Neuron (in vitro differentiated cells): ENCODE measurements around the gene ERLEC1.
"Not testable (repeated sequence)": the region's sequence is repeated elsewhere in the genome, so short reads cannot be mapped to it uniquely, and the experiment has no call there.

Experiments used
- H2AFZ ChIP-seq: one replicate; pipeline ENCODE4 v1.6.1; 2013; ENCODE audit warnings: low read depth, mild to moderate bottlenecking, inconsistent platforms, low read length, moderate library complexity
- H3K27me3 ChIP-seq: one replicate; pipeline ENCODE4 v1.6.1; 2013; ENCODE audit warnings: low read length; ENCODE audit not compliant: insufficient read depth
- H3K36me3 ChIP-seq: one replicate; pipeline ENCODE4 v1.6.1; 2013; ENCODE audit warnings: low read length; ENCODE audit not compliant: insufficient read depth
- H3K4me1 ChIP-seq: one replicate; pipeline ENCODE4 v1.6.1; 2013; ENCODE audit warnings: low read length; ENCODE audit not compliant: insufficient read depth
- H3K4me3 ChIP-seq: 2 replicates; pipeline ENCODE4 v1.5.1; 2013; ENCODE audit warnings: mild to moderate bottlenecking, low read length, moderate library complexity
- H3K9me3 ChIP-seq: one replicate; pipeline ENCODE4 v1.6.1; 2013; ENCODE audit warnings: low read length

ERLEC1 gene

DNA sequence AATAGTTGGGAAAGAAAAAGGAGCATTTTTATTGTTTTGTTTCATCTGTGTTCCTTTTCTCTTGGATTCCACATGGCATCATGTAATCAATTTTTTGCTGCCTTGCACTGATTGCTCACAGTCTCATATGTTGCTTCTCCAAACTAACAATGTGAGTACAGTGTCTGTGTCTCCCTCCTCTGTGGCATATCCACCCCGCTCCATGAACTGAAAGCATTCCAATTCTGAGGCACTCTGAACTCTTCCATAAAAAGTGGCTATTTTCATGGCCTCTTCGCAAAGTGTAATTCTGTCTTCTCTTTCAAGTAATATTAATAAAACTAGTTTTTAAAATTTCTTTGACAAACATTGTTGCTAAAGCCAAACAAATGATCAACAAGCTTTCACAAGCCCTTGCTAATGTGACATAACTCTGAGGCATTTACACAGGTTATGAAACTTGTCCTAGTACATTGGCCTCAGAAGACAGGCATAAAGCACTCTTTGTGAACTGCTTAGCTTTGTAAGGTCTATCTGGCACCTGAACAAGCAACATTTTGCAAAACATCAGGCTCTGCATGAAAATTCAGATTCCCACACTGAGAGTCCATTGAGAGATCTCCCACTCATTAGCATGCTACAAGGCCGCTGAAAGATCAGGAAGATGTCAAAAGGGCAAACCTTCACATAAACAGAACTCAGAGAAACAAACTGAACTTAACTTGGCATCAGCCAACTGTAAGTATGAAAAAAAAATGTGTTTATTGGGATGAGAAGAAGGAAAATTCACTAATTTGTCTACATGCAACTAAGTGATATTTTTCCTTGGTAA is 39.9 kb downstream of the ERLEC1 start:
- Histone ChIP-seq H3K27me3 (no peaks in the 10 kb centered on the region), H3K9me3 (no peaks in the 10 kb centered on the region), H3K4me3 (no peak overlapping the region), H3K36me3 (no peaks in the 10 kb centered on the region), H2AFZ (no peak overlapping the region), H3K4me1 (peaks cover 24% of the 10 kb centered on the region)

DNA sequence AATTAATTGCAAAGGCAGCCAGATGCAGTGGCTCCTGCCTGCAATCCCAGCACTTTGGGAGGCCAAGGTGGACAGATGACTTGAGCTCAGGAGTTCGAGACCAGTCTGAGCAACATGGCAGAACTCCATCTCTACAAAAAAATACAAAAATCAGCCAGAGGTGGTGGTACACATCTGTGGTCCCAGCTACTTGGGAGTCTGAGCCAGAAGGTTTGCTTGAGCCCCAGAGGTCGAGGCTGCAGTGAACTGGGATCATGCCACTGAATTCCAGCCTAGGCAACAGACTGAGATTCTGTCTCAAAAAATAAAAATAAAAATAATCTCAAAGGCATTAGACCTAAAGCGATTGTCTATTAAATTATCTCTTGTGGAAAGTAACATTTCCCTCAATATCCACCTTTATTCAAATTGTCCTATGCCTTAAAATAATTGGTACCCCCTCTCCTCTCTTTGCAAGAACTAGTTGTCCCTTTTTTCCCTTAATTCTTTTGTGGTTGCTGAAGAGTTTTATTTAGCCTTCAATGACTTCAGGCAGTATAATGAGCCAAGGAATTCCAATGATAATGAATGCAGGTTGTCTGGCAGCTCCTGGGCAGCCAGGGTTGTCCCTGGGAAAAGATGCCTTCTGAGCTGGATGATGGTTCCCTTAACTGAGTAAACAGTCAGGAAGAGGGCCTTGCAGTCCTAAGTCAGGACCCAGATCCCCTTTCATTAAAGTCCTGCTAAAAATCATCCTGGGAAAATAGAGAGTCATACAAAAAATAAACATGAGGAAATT is 40.7 kb downstream of the ERLEC1 start:
- no peak overlapping the region for H3K4me3 ChIP-seq
- no peaks in the 10 kb centered on the region for H3K9me3 ChIP-seq
- H3K36me3 ChIP-seq, result no peaks in the 10 kb centered on the region
- H3K4me1 ChIP-seq, result peaks cover 24% of the 10 kb centered on the region
- no peak overlapping the region for H2AFZ ChIP-seq
- H3K27me3 ChIP-seq, result no peaks in the 10 kb centered on the region

- Histone ChIP-seq H2AFZ (no peak overlapping the region), H3K27me3 (no peaks in the 10 kb centered on the region), H3K4me3 (no peak overlapping the region), H3K36me3 (no peaks in the 10 kb centered on the region), H3K4me1 (peaks cover 24% of the 10 kb centered on the region), H3K9me3 (no peaks in the 10 kb centered on the region)
Observed at GRCh38 chr2:53828331-53828730, 41.5 kb downstream of the ERLEC1 start.

- Histone ChIP-seq H3K27me3 (no peaks in the 10 kb centered on the region), H3K4me3 (no peak overlapping the region), H3K9me3 (no peaks in the 10 kb centered on the region), H2AFZ (no peak overlapping the region), H3K4me1 (peaks cover 24% of the 10 kb centered on the region), H3K36me3 (no peaks in the 10 kb centered on the region)
Observed at GRCh38 chr2:53829273-53829979, 42.6 kb downstream of the ERLEC1 start.

GRCh38 chr2:53829980-53830290 is 43.1 kb downstream of the ERLEC1 start:
- H2AFZ ChIP-seq, H3K9me3 ChIP-seq, H3K27me3 ChIP-seq, H3K4me3 ChIP-seq, H3K36me3 ChIP-seq: not testable (repeated sequence)
- H3K4me1 ChIP-seq, result peaks cover 24% of the 10 kb centered on the region

- H3K4me3 ChIP-seq, result no peak overlapping the region
- H2AFZ ChIP-seq, result no peak overlapping the region
- no peaks in the 10 kb centered on the region for H3K36me3 ChIP-seq
- H3K27me3 ChIP-seq, result no peaks in the 10 kb centered on the region
- H3K9me3 ChIP-seq, result peaks cover 2% of the 10 kb centered on the region
- H3K4me1 ChIP-seq, result no peaks in the 10 kb centered on the region
Observed at GRCh38 chr2:53840580-53840979, 53.7 kb downstream of the ERLEC1 start.

GRCh38 chr2:53841651-53842050 is 54.8 kb downstream of the ERLEC1 start:
- H3K4me1 ChIP-seq, H3K36me3 ChIP-seq, H3K9me3 ChIP-seq, H3K4me3 ChIP-seq, H3K27me3 ChIP-seq, H2AFZ ChIP-seq: not testable (repeated sequence)

DNA sequence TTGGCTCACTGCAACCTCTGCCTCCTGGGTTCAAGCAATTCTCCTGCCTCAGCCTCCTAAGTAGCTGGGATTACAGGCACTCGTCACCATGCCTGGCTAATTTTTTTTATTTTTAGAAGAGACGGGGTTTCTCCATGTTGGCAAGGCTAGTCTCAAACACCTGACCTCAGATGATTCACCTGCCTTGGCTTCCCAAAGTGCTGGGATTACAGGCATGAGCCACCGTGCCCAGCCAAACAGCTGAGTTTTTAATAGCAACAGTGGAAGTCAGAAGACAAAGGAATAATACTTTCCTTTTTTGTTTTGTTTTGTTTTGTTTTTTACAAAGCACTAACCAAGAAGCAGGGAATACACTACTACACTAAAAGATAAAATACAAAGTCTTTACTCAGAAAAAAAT is 56.0 kb downstream of the ERLEC1 start:
- H3K4me1 ChIP-seq, result no peaks in the 10 kb centered on the region
- H3K9me3 ChIP-seq, result peaks cover 2% of the 10 kb centered on the region
- no peaks in the 10 kb centered on the region for H3K36me3 ChIP-seq
- no peaks in the 10 kb centered on the region for H3K27me3 ChIP-seq
- no peak overlapping the region for H2AFZ ChIP-seq
- no peak overlapping the region for H3K4me3 ChIP-seq

- Histone ChIP-seq H3K27me3 (no peaks in the 10 kb centered on the region), H3K4me3 (no peak overlapping the region), H3K4me1 (no peaks in the 10 kb centered on the region), H3K36me3 (no peaks in the 10 kb centered on the region), H2AFZ (no peak overlapping the region), H3K9me3 (peaks cover 2% of the 10 kb centered on the region)
Observed at GRCh38 chr2:53843595-53843994, 56.8 kb downstream of the ERLEC1 start.

DNA sequence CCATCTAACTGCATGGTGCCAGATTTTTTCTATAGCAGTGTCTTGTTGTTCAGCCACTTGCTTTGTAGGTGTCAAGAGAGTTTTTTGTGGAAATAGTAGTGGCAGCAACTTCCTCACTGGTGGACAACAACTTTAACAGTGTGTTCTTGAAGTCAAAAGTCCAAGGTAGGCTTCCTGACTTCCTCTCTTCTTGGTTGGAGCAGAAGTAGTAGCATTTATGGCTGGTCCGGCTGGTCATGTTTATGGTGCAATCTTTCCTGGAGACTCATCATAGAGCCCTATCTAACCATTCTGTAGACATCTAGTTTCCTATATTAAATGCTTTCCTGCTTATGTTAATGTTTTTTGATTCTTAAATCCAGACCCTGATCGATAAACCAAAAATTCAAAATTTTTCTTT is 61.2 kb downstream of the ERLEC1 start:
- no peaks in the 10 kb centered on the region for H3K4me1 ChIP-seq
- no peaks in the 10 kb centered on the region for H3K9me3 ChIP-seq
- no peak overlapping the region for H2AFZ ChIP-seq
- no peak overlapping the region for H3K4me3 ChIP-seq
- H3K27me3 ChIP-seq, result no peaks in the 10 kb centered on the region
- peaks cover 5% of the 10 kb centered on the region for H3K36me3 ChIP-seq

- H3K9me3 ChIP-seq, result not testable (repeated sequence)
- H3K36me3 ChIP-seq, result peaks cover 16% of the 10 kb centered on the region
Observed at GRCh38 chr2:53851052-53851757, 64.4 kb downstream of the ERLEC1 start.

DNA sequence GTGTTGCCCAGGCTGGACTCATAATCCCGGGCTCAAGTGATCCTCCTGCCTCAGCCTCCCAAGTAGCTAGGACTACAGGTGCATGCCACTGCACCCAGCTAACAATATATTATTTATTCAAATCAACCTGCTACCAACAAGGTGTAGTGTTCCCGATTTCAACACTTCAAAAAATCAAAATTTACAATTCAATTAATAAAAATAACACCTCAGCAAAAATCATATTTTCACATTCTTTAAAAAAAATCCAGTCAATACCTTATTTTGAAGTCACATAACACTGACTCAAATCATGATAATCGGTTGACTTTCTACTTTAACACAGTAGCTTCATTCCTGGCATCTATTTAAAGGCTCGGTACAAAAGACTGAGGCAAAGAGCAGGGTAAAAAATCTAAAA is 65.7 kb downstream of the ERLEC1 start:
- Histone ChIP-seq H3K36me3 (peaks cover 16% of the 10 kb centered on the region), H3K4me3 (no peak overlapping the region), H3K27me3 (no peaks in the 10 kb centered on the region), H2AFZ (no peak overlapping the region), H3K9me3 (no peaks in the 10 kb centered on the region), H3K4me1 (no peaks in the 10 kb centered on the region)

More at GRCh38 chr2:53851052-53851757, 64.4 kb downstream of the ERLEC1 start:
- not testable (repeated sequence) for H2AFZ ChIP-seq, H3K4me1 ChIP-seq, H3K27me3 ChIP-seq, H3K4me3 ChIP-seq

GRCh38 chr2:53854678-53855077 is 67.8 kb downstream of the ERLEC1 start:
- no peak overlapping the region for H2AFZ ChIP-seq
- H3K36me3 ChIP-seq, result peaks cover 16% of the 10 kb centered on the region
- H3K9me3 ChIP-seq, result no peaks in the 10 kb centered on the region
- H3K4me1 ChIP-seq, result no peaks in the 10 kb centered on the region
- H3K27me3 ChIP-seq, result no peaks in the 10 kb centered on the region
- no peak overlapping the region for H3K4me3 ChIP-seq
